Retinal pigment epithelial cell (primary cell): ENCODE results near the gene PAM.

ENCODE experiments used
- DNase-seq: peaks from one replicate; pipeline ENCODE4 v3.0.0-alpha.2; 2010; ENCODE audit warnings: low read depth
- H3K4me3 ChIP-seq: 2 replicates; pipeline ENCODE4 v1.5.1; 2011; ENCODE audit warnings: mild to moderate bottlenecking, low read length, control low read depth, moderate library complexity
- CTCF ChIP-seq: conservative IDR thresholded peaks from 2 replicates; pipeline ENCODE4 v1.5.1; 2011; ENCODE audit warnings: low read depth, low read length, control low read depth, inconsistent platforms

The PAM gene

DNA sequence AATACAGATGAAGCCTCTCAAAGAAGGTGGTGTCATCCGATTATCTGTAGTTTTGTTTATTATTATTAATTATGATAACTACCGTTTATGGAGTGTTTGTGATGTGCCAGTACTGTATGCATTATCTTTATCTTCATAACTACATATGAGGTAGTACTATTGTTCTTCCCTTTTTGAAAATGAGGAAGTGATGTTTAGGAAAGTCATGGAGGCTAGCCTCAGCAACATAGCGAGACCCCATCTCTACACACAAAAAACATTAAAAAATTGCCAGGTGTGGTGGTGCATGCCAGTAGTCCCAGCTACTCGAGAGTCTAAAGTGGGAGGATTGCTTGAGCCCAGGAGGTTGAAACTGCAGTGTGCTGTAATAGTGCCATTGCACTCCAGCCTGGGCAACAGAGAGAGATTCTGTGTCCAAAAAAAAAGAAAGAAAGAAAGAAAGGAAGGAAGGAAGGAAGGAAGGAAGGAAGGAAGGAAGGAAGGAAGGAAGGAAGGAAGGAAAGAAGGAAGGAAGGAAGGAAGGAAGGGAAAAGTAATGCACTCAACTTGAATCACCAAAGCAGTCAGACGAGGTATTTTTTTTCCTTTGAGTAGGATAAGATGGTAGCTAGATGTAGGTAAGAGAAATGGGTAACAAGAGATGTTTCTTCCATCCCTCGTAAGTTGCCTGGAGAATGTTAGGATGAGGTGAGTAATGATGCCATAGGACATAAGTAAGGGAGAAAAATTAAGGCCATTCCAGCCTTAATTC lies 47.8 kb downstream of the PAM start:
- TF ChIP-seq CTCF: no peak
- DNase-seq: no peak
- H3K4me3 ChIP-seq: no peak overlapping the region

GRCh38 chr5:102807878-102808502 lies 52.9 kb downstream of the PAM start:
- no peak overlapping the region for H3K4me3 ChIP-seq
- peak; percentile 53 for DNase-seq
- TF ChIP-seq CTCF: no peak

- H3K4me3 ChIP-seq: no peak overlapping the region
- DNase-seq: peak; percentile 43
- TF ChIP-seq CTCF: no peak
Measured at GRCh38 chr5:102809033-102809432, 53.9 kb downstream of the PAM start.

- no peak for TF ChIP-seq CTCF
- DNase-seq: no peak
- H3K4me3 ChIP-seq: no peak overlapping the region
Measured at GRCh38 chr5:102811972-102812371, 56.9 kb downstream of the PAM start.

GRCh38 chr5:102813740-102814139 lies 58.6 kb downstream of the PAM start:
- no peak overlapping the region for H3K4me3 ChIP-seq
- DNase-seq: no peak
- TF ChIP-seq CTCF: no peak

- DNase-seq: no peak
- no peak for TF ChIP-seq CTCF
- no peak overlapping the region for H3K4me3 ChIP-seq
Measured at GRCh38 chr5:102815084-102815483, 60.0 kb downstream of the PAM start.
